ENCODE results near the gene COL18A1. TPM values are rescaled to one million over a fixed set of nuclear protein-coding genes. Genes with fewer than 3 reads are reported as not detected.

COL18A1 gene
- total RNA-seq, 1 experiment from 2014 or later: 3.4 TPM

GRCh38 chr21:45473496-45474322 is 68.7 kb downstream of the COL18A1 start:
- intact Hi-C loops (cut with micrococcal nuclease): no loop called here
- H3K27me3 Mint-ChIP-seq (ENCODE audit: insufficient read depth, unreplicated experiment): no peaks in the 10 kb centered on the region
- BruUV-seq (replicated peaks): no TSS peak
- no peaks in the 10 kb centered on the region for H3K36me3 Mint-ChIP-seq (ENCODE audit: insufficient read depth, unreplicated experiment)
- ChIA-PET POLR2A (no interaction called here), CTCF (interaction anchor here (0.6 to 0.7 kb wide), 2 partner anchors 44 to 56 kb away, joined by 3 read pairs; no protein-coding TSS in a partner anchor)
- DNase-seq (ENCODE audit: unreplicated experiment): no peak
- peaks cover 7% of the 10 kb centered on the region for H3K9me3 Mint-ChIP-seq (ENCODE audit: unreplicated experiment)
- H3K4me3 Mint-ChIP-seq (ENCODE audit: unreplicated experiment): no peak overlapping the region
- H3K27ac Mint-ChIP-seq (ENCODE audit: low read depth, unreplicated experiment): no peak overlapping the region
- TF ChIP-seq CTCF (IDR thresholded peaks at IDR 0.05; ENCODE audit: unreplicated experiment): no peak
- no peaks in the 10 kb centered on the region for H3K4me1 Mint-ChIP-seq (ENCODE audit: insufficient read depth, unreplicated experiment)

- Mint-ChIP-seq H3K9me3 (ENCODE audit: unreplicated experiment) (peaks cover 7% of the 10 kb centered on the region), H3K4me3 (ENCODE audit: unreplicated experiment) (no peak overlapping the region), H3K27me3 (ENCODE audit: insufficient read depth, unreplicated experiment) (no peaks in the 10 kb centered on the region), H3K4me1 (ENCODE audit: insufficient read depth, unreplicated experiment) (no peaks in the 10 kb centered on the region), H3K36me3 (ENCODE audit: insufficient read depth, unreplicated experiment) (no peaks in the 10 kb centered on the region), H3K27ac (ENCODE audit: low read depth, unreplicated experiment) (no peak overlapping the region)
- DNase-seq (ENCODE audit: unreplicated experiment): no peak
- POLR2A ChIA-PET: no interaction called here
- TF ChIP-seq CTCF (IDR thresholded peaks at IDR 0.05; ENCODE audit: unreplicated experiment): no peak
- CTCF ChIA-PET: interaction anchor here (0.6 kb wide), 1 partner anchor 43 kb away, joined by 3 read pairs; no protein-coding TSS in a partner anchor
- no TSS peak for BruUV-seq (replicated peaks)
- intact Hi-C loops (cut with micrococcal nuclease): no loop called here
Measured at GRCh38 chr21:45474323-45474950, 69.5 kb downstream of the COL18A1 start.

GRCh38 chr21:45475004-45475685 is 70.2 kb downstream of the COL18A1 start:
- POLR2A ChIA-PET: no interaction called here
- Mint-ChIP-seq H3K4me3 (ENCODE audit: unreplicated experiment) (no peak overlapping the region), H3K9me3 (ENCODE audit: unreplicated experiment) (peaks cover 7% of the 10 kb centered on the region), H3K27ac (ENCODE audit: low read depth, unreplicated experiment) (no peak overlapping the region), H3K4me1 (ENCODE audit: insufficient read depth, unreplicated experiment) (no peaks in the 10 kb centered on the region), H3K36me3 (ENCODE audit: insufficient read depth, unreplicated experiment) (no peaks in the 10 kb centered on the region), H3K27me3 (ENCODE audit: insufficient read depth, unreplicated experiment) (no peaks in the 10 kb centered on the region)
- TF ChIP-seq CTCF (IDR thresholded peaks at IDR 0.05; ENCODE audit: unreplicated experiment): no peak
- no peak for DNase-seq (ENCODE audit: unreplicated experiment)
- intact Hi-C loops (cut with micrococcal nuclease): no loop called here
- CTCF ChIA-PET: no interaction called here
- BruUV-seq (replicated peaks): no TSS peak

All from MCF 10A (cell line).